ENCODE measurements around the gene GALNT6. TPM values are rescaled to one million over a fixed set of nuclear protein-coding genes. Genes with fewer than 3 reads are reported as not detected.

Gene GALNT6, protein sequence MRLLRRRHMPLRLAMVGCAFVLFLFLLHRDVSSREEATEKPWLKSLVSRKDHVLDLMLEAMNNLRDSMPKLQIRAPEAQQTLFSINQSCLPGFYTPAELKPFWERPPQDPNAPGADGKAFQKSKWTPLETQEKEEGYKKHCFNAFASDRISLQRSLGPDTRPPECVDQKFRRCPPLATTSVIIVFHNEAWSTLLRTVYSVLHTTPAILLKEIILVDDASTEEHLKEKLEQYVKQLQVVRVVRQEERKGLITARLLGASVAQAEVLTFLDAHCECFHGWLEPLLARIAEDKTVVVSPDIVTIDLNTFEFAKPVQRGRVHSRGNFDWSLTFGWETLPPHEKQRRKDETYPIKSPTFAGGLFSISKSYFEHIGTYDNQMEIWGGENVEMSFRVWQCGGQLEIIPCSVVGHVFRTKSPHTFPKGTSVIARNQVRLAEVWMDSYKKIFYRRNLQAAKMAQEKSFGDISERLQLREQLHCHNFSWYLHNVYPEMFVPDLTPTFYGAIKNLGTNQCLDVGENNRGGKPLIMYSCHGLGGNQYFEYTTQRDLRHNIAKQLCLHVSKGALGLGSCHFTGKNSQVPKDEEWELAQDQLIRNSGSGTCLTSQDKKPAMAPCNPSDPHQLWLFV
- 13.7 and 22.1 TPM in 2 replicates for total RNA-seq

GRCh38 chr12:51391283-51392123 lies at the start of gene GALNT6:
Gene GALNT6 (minus strand): TSS chr12:51391406. CDS start chr12:51379781, 11,625 bp downstream.
- DNase-seq (ENCODE audit: low read depth in 2 of 2): peak in 1 of 2 donors; percentile 50

DNA sequence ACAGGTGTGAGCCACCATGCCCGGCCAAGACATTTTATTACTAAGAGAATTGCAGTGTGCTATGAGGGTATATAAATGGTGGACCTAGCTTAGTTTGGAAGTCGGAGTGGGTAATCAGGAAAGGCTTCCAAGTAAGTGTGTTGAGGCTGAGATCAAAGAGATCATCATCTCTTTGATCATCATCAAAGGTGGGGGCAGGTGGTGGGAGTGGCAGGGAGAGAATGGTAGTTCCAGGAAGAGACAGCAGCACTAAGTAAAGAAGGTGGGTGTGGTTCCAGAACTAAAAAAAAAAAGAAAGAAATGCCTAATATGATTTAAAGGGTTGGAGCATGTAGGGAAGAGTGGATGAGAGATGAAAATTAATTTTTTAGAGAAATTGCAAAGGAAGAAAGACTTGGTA lies 48.1 kb upstream of the GALNT6 start:
- no peak for DNase-seq (ENCODE audit: low read depth in 2 of 2)

DNA sequence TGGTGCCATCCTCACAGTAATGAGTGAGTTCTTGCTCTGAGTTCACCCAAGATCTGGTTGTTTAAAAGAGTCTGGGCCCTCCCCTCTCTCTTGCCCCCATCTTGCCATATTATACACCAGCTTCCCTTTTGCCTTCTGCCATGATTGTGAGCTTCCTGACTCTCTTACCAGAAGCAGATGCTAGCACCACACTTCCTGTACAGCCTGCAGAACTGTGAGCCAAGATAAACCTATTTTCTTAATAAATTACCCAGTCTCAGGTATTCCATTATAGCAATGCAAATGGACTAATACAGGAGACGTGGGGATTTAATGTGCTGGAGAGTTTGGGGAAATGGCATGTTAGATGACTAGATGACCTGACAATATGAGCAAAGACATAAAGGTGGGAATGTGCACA lies 46.2 kb upstream of the GALNT6 start:
- DNase-seq (ENCODE audit: low read depth in 2 of 2): peak in 1 of 2 donors; percentile 79

DNA sequence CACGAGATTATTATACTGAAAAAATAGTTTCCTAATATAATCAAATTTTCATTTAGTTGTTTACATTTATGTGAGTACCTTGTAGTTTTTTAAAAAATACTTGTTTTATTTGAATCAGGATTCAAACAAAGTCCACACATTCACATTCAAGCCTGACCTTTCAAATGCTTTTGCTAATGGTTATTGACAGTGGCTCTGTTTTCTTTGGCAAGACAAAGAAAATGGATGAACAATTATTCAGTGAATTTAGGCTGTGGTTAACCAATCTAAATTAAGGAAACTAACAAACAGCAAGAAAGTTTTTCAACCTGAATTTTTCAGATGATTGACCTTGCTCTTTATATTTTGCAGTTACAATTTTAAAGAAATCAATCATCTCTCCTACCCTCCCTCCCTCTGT lies 43.1 kb upstream of the GALNT6 start:
- peak in 1 of 2 donors; percentile 40 for DNase-seq (ENCODE audit: low read depth in 2 of 2)

GRCh38 chr12:51432921-51433320 lies 41.7 kb upstream of the GALNT6 start:
- DNase-seq (ENCODE audit: low read depth in 2 of 2): no peak

DNA sequence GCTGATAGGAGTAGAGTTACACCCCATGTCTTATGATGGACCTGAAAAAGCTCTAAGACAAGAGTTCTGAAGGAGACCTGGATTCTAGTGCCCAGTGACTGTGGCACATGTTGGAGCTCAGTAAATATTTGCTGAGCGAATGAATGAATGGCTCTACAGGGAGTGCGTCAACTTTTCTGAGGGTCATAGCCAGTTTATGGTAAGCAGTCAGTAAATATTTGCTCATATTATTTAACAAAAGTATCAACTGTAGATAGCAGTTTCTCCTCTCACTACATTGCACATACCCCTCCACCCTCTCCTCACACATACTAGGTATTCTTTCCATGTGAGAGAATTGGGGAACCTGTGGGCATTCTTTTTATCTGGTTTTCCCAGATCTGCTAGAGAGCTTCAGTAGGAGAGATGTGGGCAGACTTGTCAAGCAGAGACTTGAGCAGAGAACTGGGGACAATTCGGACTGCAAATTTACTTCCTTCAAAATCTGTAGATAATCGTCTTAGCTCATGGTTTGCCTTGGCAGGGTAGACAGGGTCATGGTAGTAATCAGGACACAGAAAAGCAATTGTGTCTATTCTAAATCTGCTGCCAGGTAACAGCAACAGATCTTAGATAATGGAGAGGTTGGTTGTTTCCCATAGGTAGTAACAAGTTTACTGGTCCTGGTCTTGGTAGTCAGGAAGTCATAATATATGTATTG lies 39.1 kb upstream of the GALNT6 start:
- DNase-seq (ENCODE audit: low read depth in 2 of 2): no peak

GRCh38 chr12:51429700-51430099 lies 38.5 kb upstream of the GALNT6 start:
- DNase-seq (ENCODE audit: low read depth in 2 of 2): no peak

- no peak for DNase-seq (ENCODE audit: low read depth in 2 of 2)
Measured at GRCh38 chr12:51428256-51428655, 37.0 kb upstream of the GALNT6 start.

GRCh38 chr12:51424662-51425539 lies 33.7 kb upstream of the GALNT6 start, which contains the start of gene SLC4A8:
Gene SLC4A8 (plus strand): TSS chr12:51424831. CDS start chr12:51424988, 157 bp downstream.
- DNase-seq (ENCODE audit: low read depth in 2 of 2): peak; percentile 34 to 79

- no peak for DNase-seq (ENCODE audit: low read depth in 2 of 2)
Measured at GRCh38 chr12:51424094-51424661, 33.0 kb upstream of the GALNT6 start.

DNA sequence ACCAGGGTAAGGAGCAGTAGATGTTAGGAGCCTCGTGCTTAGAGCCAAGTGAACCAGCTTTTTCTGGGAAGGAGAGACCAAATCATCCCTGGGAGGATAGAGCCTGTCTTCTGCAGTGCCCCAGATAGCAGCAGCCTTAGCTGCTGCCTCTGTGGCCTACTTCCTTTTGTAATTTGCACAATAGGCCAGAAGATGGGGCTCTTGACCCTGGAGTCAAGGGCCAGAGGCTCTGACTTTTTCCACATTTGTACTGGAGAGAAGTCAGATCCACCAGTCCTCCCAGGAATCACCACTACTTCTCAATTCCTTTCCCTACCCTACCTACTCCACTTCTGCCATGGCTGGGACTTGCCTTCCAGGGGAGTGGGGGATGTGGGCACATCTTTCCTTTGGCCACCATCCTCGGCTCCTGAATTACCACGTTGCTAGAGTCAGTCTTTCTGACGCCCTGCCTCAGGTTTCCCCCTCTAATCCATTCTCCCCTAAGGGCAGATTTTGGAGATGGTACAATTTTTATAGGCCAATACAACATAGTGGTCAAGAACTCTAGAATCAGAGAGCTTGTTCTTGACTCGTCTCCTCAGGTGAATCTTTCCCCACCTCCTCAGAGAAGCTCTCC lies 30.2 kb upstream of the GALNT6 start:
- DNase-seq (ENCODE audit: low read depth in 2 of 2): peak; percentile 45 to 69

DNA sequence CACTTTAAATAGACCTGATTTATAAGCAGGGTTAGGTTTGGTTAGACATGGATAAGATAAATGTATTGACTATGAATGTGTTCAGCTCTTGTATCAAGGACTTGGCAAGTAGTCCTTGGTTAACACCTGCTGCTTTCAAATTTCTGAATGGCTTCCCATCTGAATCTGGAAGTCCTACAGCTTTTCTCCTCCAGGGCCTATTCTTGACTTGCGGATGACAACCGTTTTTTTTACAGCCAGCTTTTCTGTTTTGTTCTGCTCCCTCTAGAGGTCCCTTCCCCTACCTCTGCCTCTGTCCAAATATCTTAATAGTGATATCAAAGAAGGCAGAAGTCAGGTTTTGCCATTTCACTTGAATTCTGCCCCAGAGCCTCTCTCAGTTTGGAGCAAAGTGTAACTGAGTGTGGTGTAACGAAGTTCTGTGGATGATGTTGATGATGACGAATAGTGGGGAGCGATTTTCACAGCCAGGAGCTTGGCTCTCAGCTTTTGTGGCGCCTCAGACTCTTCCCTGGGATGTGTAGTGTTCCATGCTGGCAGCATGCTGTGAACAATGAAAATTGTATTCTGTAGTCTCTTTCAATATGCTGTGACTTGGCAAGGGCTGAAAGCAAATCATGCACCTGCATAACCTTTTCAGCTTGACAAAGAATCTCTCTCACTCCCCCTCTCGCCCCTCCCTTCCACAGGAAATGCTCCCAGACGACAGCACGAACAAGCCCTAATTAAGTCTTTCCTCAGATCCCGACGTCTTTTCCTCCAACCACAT lies 28.4 kb upstream of the GALNT6 start:
- peak in 1 of 2 donors; percentile 6 for DNase-seq (ENCODE audit: low read depth in 2 of 2)

GRCh38 chr12:51417826-51418225 lies 26.6 kb upstream of the GALNT6 start:
- no peak for DNase-seq (ENCODE audit: low read depth in 2 of 2)

DNA sequence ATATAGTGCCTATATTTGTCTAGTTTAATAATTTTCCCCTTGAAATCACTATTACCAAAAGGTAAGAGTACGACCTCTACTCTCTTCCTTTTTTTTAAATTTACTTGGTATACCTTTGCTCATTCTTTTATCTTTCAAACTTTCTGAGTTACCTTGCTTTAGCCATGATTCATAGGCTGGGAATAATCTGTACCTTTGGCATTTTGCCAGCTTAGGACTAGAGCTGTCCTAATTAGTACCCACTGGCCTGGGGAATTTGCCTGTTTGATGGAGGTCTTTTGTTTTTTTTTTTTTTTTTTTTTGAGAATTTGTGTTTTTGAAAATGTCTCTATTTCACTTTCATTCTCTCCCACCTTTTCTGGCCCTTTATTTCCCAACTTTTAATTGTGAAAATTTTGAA lies 24.7 kb upstream of the GALNT6 start:
- DNase-seq (ENCODE audit: low read depth in 2 of 2): peak in 1 of 2 donors; percentile 29

DNA sequence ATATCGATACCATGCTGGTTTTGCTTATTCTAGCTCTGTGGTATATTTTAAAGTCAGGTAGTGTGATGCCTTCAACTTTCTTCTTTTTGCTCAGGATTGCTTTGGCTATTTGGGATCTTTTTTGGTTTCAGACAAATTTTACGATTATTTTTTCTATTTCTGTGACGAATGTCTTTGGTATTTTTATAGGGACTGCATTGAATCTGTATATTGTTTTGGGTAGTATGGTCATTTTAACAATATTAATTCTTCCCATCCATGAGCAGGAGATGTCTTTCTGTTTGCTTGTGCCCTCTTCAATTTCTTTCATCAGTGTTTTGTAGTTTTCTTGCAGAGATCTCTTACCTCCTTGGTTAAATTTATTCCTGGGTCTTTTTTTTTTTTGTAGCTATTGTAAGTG lies 22.6 kb upstream of the GALNT6 start:
- no peak for DNase-seq (ENCODE audit: low read depth in 2 of 2)

- DNase-seq (ENCODE audit: low read depth in 2 of 2): no peak
Measured at GRCh38 chr12:51413149-51413548, 21.9 kb upstream of the GALNT6 start.

DNA sequence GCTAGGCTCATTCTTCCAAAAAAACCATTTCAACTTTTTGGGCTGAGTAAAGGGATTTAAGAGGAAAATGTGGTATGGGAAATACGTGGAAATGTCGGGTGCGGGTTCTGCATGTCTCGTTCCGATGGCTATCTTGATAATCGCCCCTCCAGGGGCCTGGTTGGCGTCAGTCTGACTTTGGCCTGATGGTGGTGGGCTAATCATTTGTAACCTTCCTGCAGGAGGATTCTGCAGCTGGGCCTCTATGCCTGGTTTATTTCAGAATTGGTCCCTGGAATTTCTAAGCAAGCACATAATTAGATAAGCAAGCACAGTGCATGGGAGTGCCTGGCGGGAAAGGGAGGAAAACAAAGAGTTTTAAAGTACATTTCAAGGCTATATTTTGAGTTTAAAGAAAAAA lies 18.6 kb upstream of the GALNT6 start:
- no peak for DNase-seq (ENCODE audit: low read depth in 2 of 2)

- no peak for DNase-seq (ENCODE audit: low read depth in 2 of 2)
Measured at GRCh38 chr12:51407604-51408003, 16.4 kb upstream of the GALNT6 start.

DNA sequence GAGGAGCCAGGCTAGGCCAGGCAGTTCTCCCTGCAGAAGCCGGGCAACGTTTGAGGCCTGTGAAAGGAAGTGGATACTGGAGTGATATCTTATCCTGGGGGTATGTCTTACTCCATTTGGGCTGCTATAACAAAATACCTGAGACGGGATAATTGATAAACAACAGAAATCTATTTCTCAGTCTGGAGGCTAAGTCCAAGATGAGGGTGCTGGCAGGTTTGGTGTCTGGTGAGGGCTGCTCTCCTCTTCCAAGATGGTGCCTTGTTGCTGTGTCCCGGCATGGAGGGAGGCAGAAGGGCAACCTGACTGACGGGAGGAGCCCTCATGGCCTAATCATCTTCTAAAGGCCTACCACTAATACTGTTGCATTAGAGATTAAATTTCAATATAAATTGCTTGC lies 15.7 kb upstream of the GALNT6 start:
- no peak for DNase-seq (ENCODE audit: low read depth in 2 of 2)

All from dermis microvascular lymphatic vessel endothelial cell (primary cell).